GM21737 (cell line): ENCODE results near the gene RHCG.

ENCODE experiments used
- ATAC-seq: cut with Tn5 transposase; IDR thresholded peaks from one replicate; pipeline ENCODE4 v1.9.1; 2021; ENCODE audit warnings: mild to moderate bottlenecking, moderate library complexity; ENCODE audit not compliant: unreplicated experiment

Gene RHCG

DNA sequence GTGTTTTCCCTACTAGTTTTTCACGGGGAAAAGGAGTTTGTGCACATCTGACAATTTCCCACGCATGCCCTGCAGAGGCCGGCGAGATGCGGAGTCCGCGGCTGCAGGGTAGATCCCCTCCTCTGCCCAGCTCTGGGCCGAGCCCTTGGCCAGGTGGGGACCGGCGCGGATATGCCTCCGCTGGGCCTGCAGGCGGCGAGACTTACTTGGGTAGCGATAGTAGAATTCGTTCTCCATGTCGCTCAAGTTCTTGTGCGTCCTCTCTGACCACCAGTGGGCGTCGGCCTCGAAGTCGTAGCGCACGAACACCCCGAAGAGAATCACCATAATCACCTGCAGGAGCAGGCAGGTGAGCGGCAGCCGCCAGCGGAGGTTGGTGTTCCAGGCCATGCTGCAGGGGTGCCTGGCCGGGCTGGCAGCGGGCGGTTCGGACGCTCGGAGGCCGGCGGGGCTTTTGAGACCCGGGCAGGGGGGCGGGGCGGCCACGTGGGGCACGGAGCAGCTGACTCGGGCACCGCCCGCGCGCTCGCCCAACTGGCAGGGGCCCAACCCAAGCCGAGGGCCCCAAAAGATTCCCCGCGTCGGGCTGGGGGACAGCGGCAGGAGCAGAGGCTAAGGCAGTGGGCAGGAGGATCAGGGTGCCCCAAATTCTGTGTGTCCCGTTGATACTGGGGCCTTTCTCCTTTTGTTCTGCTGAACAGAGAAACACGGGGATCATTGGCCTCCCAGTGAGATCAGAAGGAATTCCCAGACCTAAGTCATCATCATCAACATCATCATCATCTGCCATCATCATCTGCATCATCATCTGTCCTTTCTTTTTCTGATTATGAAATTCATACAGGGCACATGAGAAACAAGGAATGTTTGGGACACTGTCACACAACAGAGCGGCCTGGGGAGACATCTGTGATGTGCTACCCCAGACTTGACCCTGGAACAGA is at the start of gene RHCG:
RHCG (minus strand) TSS at position 429 of the 944 bp plus-strand sequence; CDS start at position 390, 39 bp downstream.
- no peak for ATAC-seq

- ATAC-seq, result no peak
These were observed 47.0 kb upstream of the RHCG start for GRCh38 chr15:89543389-89543788.

DNA sequence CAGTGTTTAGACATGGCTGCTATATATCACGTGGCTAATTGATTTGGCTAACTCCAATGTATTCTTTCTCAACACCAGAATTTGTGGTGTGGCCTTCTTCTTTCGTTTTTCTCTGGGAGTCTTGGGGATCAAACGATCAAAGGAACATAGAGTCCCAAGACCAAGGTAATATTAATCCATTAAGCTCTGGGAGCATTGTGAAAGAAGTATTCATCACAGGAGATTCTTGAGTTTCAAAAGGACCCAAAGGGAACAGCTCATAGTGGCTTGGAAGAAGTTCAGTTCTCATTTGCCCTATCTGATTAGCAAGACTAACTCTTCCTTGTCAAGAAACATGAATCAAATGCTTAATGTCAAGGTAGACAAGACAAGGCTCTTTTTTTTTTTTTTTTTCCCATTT is 46.0 kb upstream of the RHCG start:
- no peak for ATAC-seq

DNA sequence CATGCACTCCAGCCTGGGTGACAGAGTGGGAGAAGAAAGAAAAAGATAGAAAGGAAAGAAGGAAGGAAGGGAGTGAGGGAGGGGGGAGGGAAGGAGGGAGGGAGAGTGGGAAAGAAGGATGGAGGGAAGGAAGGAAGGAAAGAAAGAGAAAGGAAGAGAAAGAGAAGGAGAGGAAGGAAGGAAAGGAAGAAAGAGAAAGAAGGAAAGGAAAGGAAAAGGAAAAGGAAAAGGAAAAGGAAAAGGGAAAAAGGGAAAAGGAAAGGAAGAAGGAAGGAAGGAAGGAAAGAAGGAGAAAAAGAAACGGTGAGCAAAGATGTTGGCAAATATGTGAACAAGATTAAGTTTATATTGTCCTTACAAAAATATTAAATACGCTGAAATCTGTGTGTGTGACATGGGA is 42.6 kb upstream of the RHCG start:
- no peak for ATAC-seq

- no peak for ATAC-seq
These were observed 37.6 kb upstream of the RHCG start for GRCh38 chr15:89533861-89534544.

- ATAC-seq, result no peak
These were observed 35.6 kb upstream of the RHCG start for GRCh38 chr15:89531796-89532537.

GRCh38 chr15:89530976-89531375 is 34.6 kb upstream of the RHCG start:
- no peak for ATAC-seq

DNA sequence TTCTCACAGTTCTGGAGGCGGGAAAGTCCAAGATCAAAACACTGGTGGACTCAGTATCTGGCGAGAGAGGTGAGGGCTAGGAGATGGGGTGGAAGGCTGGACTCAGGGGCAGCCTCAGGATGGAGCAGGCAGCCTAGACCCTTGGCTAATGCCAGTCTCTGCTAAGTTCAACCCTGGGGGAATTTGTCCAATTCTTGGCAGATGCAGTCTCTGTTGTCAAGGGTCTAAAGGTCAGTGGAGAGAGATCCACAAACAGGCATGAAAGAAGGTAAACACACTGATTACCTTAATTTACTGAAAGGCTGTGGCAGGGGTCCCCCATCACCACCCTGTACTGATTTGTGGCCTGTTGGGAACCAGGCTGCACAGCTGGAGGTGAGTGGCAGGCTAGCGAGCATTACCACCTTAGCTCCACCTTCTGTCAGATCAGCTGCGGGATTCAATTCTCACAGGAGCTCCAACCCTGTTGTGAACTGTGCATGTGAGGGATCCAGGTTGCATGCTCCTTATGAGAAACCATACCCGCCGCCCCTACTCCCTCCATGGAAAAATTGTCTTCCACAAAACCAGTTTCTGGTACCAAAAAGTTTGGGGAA is 32.5 kb upstream of the RHCG start:
- ATAC-seq, result no peak

DNA sequence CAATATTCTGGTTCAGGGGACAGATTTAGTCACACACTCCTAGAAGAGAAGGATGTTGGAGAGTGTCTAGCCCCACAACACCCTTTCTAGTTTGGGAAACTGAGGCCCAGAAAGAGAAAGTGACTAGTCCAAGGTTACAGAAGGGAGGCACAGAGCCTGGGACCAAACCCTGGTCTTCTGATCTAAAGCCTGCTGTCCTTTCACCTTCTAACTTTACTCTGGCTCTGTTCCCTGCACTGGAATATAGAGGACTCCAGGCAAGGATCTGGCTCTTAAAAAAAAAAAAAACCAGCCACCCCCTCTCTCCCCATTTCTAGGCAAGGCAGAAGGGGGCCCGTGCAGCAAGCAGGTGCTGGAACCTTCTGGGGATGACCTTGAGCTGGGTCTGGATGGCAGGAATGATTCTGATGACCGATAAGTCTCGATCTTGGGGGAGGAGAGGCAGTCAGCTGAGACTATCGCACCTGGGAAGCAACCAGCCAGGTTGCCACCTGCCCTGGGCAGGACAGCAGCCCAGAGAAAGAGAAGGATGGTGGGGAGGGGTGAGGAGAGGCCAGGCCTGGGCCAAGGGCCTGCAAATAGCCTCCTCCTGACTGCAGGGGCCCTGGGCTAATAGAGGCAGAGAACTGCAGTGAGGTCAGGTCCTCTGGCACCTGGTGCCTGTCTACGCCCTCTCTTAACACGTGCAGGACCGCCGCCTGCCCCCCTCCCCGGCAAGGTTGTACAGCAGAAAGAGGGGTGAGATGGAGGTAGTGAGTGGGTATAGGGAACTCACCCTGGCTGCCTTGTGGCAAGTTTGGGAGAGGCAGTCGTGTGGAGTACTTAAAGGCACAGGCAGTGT is 30.4 kb upstream of the RHCG start:
- no peak for ATAC-seq

DNA sequence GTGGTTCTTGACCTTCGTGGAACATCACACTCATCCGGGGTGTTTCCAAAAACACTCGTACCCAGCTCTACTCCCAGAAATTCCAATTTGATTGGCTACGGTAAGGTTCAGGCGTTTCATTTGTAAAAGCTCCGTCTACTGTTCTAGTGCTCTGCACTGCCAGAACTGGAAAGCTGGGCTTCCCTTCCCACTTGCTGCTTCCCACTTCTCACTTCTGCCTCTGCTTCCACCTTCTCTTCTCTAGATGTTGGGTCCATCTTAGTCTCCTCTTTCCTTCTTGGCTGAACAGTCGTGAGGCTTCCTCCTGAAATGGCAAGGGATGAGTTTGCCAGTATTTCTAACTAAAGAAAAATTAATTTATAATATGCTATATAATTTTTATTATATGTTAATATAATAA is 29.8 kb upstream of the RHCG start:
- ATAC-seq, result no peak

- ATAC-seq, result no peak
These were observed 27.8 kb upstream of the RHCG start for GRCh38 chr15:89524184-89524583.

DNA sequence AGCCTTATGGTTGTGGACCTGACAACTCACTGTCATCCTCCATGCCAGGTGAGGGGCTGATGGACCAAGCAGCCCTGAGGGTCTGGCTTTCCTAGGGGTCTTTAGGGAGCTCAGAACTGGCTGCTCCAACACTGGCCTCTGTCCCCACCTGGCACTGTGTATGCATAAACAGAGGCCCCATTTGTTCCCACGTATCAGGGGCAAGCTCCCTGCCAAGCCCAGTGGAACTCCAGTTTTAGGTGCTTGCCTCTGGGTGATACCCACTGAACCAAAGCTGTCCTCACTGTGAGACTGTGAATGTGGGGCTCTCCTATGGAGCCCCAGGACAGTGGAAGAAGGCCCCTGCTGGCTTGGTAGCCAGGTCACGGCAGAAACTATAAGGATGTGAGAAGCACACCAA is 26.7 kb upstream of the RHCG start:
- no peak for ATAC-seq

DNA sequence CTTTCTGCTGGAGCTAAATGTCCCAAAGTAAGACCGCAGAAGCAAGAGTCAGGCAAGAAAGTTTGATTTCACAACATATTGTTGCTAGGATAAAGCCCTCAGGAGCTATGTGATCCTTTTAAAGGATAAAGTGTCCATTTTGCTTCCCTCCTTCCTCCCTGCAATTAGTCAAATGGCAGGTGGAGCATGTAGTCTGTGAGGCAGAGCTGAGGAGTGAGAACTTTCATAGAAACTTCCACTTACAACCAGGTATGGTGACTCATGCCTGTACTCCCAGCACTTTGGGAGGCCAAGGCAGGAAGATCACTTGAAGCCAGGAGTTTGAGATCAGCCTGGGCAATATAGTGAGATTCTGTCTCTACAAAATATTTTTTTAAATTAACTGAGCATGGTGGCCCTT is 25.2 kb upstream of the RHCG start:
- no peak for ATAC-seq

GRCh38 chr15:89515477-89515876 is 19.1 kb upstream of the RHCG start:
- no peak for ATAC-seq

GRCh38 chr15:89514596-89515406 is 18.4 kb upstream of the RHCG start:
- no peak for ATAC-seq

DNA sequence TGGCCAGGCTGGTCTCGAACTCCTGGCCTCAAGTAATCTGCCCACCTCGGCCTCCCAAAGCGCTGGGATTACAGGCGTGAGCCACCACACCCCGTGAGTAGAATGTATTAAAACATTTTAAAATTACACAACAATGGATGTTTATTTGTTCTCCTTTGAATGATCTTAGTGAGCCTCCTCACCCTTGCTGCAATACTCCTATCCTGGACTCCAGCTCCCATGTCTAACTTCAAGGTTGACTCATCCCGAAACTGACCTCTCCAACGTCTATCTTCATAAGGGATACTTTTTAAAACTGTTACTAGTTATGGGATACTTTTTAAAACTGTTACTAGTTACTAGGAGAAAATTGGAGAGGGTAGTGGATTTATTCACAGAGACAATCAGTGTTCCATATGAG is 17.8 kb upstream of the RHCG start:
- no peak for ATAC-seq

DNA sequence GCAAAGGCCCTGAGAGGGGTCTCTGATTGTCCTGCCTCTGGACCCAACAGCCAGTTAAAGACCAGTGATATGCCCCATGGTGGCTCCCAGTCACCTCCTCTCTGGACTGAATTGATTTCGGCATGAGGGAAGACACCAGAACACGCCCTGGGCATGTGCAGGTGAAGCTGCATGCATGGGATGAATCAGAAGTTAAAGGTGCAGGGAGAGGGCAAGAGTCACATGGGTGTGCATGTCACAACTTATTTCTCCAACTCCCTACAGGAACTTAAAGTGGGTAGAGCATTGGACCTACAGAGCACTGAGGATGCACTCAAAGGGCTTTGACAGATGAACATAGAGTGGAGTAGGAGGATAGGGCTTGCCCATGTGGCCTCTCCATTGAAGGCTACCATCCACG is 16.9 kb upstream of the RHCG start:
- ATAC-seq, result no peak

GRCh38 chr15:89512631-89513030 is 16.2 kb upstream of the RHCG start:
- ATAC-seq, result no peak

DNA sequence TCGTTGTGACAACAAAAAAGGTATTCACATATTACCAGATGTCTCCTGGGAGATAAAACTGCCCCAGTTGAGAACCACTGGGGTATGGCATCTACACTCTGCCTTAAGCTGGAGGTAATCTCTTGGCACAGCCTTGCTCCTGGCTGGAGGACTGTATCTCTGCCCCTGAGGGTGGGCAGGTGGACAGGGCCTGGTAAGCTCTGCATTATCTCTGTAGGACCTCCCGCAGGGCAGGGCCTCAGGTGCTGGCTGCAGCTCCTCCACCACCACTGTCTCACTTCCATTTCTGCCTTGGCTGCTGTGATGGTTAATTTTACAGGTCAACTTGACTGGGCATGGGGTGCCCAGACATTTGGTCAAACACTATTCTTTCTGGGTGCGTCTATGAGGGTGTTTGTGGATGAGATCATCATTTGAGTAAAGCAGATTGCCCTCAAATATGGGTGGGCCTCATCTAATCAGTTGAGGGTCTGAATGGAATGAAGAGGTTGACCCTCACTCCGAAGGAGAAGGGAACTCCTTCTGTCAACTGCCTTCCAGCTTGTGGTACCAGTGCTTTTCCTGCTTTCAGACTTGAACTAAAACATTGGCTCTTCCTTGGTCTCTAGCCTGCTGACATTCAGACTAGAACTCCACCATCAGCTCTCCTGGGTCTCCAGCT is 9.8 kb upstream of the RHCG start:
- no peak for ATAC-seq
